ENCODE measurements around the gene SNAP91. TPM values are rescaled to one million over a fixed set of nuclear protein-coding genes. Genes with fewer than 3 reads are reported as not detected.

The SNAP91 gene
- total and polyA plus RNA-seq, 2 donors from 2014 or later, result 0.82 TPM; not detected in 1

GRCh38 chr6:83536647-83537589, 172.0 kb downstream of the SNAP91 start:
- Histone ChIP-seq H3K27me3 (ENCODE audit: control insufficient read depth, insufficient read depth, low read length) (no peaks in the 10 kb centered on the region), H3K36me3 (ENCODE audit: control insufficient read depth in 2 of 3, insufficient read depth in 3 of 3, low read length in 3 of 3) (no peaks in the 10 kb centered on the region), H3K27ac (ENCODE audit: low read depth in 2 of 2, low read length in 2 of 2) (no peak overlapping the region), H3K4me3 (ENCODE audit: low read length in 3 of 3) (no peak overlapping the region), H3K9me3 (ENCODE audit: control insufficient read depth in 2 of 3, insufficient read depth in 1 of 3, low read length in 3 of 3) (no peaks in the 10 kb centered on the region), H3K4me1 (ENCODE audit: control insufficient read depth in 2 of 3, insufficient read depth in 2 of 3, low read depth in 1 of 3, low read length in 3 of 3) (no peaks in the 10 kb centered on the region), H3K9ac (ENCODE audit: low read length in 3 of 3) (no peak overlapping the region)
- intact Hi-C loops (cut with DNase I), result no loop called here
- FAIRE-seq, result no peak
- DNase-seq, result no peak
- no peak for TF ChIP-seq CTCF (IDR thresholded peaks at IDR 0.05; ENCODE audit: borderline replicate concordance, extremely low read depth, insufficient read depth)

GRCh38 chr6:83536034-83536646, 172.8 kb downstream of the SNAP91 start:
- no peaks in the 10 kb centered on the region for H3K9me3 ChIP-seq (ENCODE audit: control insufficient read depth in 2 of 3, insufficient read depth in 1 of 3, low read length in 3 of 3)
- H3K27ac ChIP-seq (ENCODE audit: low read depth in 2 of 2, low read length in 2 of 2), result no peak overlapping the region
- DNase-seq (peak in 2 of 5 donors; percentile 25 to 46), FAIRE-seq (no peak)
- no peak overlapping the region for H3K9ac ChIP-seq (ENCODE audit: low read length in 3 of 3)
- H3K27me3 ChIP-seq (ENCODE audit: control insufficient read depth, insufficient read depth, low read length), result no peaks in the 10 kb centered on the region
- H3K36me3 ChIP-seq (ENCODE audit: control insufficient read depth in 2 of 3, insufficient read depth in 3 of 3, low read length in 3 of 3), result no peaks in the 10 kb centered on the region
- no peak overlapping the region for H3K4me3 ChIP-seq (ENCODE audit: low read length in 3 of 3)
- intact Hi-C loops (cut with DNase I), result no loop called here
- TF ChIP-seq CTCF (IDR thresholded peaks at IDR 0.05; ENCODE audit: borderline replicate concordance, extremely low read depth, insufficient read depth), result peak; percentile 43
- no peaks in the 10 kb centered on the region for H3K4me1 ChIP-seq (ENCODE audit: control insufficient read depth in 2 of 3, insufficient read depth in 2 of 3, low read depth in 1 of 3, low read length in 3 of 3)

- intact Hi-C loops (cut with DNase I), result no loop called here
- no peak for TF ChIP-seq CTCF (IDR thresholded peaks at IDR 0.05; ENCODE audit: borderline replicate concordance, extremely low read depth, insufficient read depth)
- no peaks in the 10 kb centered on the region for H3K9me3 ChIP-seq (ENCODE audit: control insufficient read depth in 2 of 3, insufficient read depth in 1 of 3, low read length in 3 of 3)
- FAIRE-seq (no peak), DNase-seq (no peak)
- H3K9ac ChIP-seq (ENCODE audit: low read length in 3 of 3), result no peak overlapping the region
- H3K27ac ChIP-seq (ENCODE audit: low read depth in 2 of 2, low read length in 2 of 2), result no peak overlapping the region
- H3K4me3 ChIP-seq (ENCODE audit: low read length in 3 of 3), result no peak overlapping the region
- H3K27me3 ChIP-seq (ENCODE audit: control insufficient read depth, insufficient read depth, low read length), result no peaks in the 10 kb centered on the region
- H3K36me3 ChIP-seq (ENCODE audit: control insufficient read depth in 2 of 3, insufficient read depth in 3 of 3, low read length in 3 of 3), result no peaks in the 10 kb centered on the region
- H3K4me1 ChIP-seq (ENCODE audit: control insufficient read depth in 2 of 3, insufficient read depth in 2 of 3, low read depth in 1 of 3, low read length in 3 of 3), result no peaks in the 10 kb centered on the region
Observed at GRCh38 chr6:83518816-83519480, 190.0 kb downstream of the SNAP91 start.

Data from kidney (tissue), 14 donors.